AG04449 (cell line): Measurements from ENCODE around the gene CDK14.
"Not testable (repeated sequence)": the region's sequence is repeated elsewhere in the genome, so short reads cannot be mapped to it uniquely, and the experiment has no call there.

Experiments used
- CTCF ChIA-PET: fragments of 350-600 bp; formaldehyde crosslinking; extraction: SDS; loops from one replicate; lab custom pipeline; 2021; ENCODE audit warnings: antibody characterized with exemption; lab: Yijun Ruan, JAX
- POLR2A ChIA-PET: fragments of 400-600, 350-600 bp; formaldehyde crosslinking; extraction: SDS; loops from one replicate; lab custom pipeline; 2020; ENCODE audit warnings: antibody characterized with exemption, inconsistent platforms; lab: Yijun Ruan, JAX
- DNase-seq: peaks from one replicate; pipeline ENCODE4 v3.0.0-alpha.2; 2010; ENCODE audit warnings: low read depth, low spot score
- H3K4me3 ChIP-seq: 2 replicates; pipeline ENCODE4 v1.5.1; 2011; ENCODE audit warnings: low read depth, mild to moderate bottlenecking, control low read depth, low read length
- CTCF ChIP-seq: IDR thresholded peaks from one replicate; pipeline ENCODE4 v1.5.1; 2011; ENCODE audit warnings: mild to moderate bottlenecking, moderate library complexity, low read length, control low read depth, inconsistent platforms; ENCODE audit not compliant: insufficient read depth; ENCODE audit errors: missing control alignments

Gene CDK14

DNA sequence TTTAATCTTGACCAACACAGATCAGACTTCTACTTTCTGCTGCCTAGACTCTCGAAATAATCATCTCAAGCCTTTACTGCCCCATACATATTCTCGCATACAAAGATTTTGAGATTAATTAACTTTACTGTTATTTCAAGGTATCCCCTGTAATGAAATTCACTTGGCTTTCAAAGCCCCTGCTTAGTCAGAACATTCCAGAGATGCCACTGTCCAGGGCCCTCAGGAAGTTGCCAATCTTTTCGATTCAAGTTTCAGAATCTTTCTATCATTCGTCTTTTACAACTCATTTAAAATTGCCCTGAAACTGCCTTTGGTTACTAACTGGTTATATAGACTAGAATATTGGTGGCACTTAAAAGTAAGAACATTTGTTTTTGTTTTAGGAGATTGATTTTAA lies 320.2 kb downstream of the CDK14 start:
- no peak overlapping the region for H3K4me3 ChIP-seq
- POLR2A ChIA-PET = no interaction called here
- CTCF ChIA-PET = no interaction called here
- no peak for TF ChIP-seq CTCF
- DNase-seq = no peak

DNA sequence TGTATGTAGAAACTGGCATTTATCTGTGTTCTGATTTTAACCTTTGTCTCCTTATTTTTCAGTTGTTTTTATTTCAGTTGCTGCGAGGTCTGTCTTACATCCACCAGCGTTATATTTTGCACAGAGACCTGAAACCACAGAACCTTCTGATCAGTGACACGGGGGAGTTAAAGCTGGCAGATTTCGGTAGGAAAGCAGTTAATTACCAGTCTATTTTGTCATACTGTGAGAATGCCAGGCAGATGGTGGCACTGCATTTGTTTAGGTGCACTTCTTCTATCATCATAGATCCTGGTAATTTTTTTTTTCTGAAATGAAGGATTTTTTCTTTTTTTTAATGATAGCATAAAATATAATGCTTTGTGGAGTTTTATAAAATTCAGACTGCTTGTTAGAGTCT lies 321.4 kb downstream of the CDK14 start:
- TF ChIP-seq CTCF = no peak
- ChIA-PET CTCF (no interaction called here), POLR2A (no interaction called here)
- no peak for DNase-seq
- no peak overlapping the region for H3K4me3 ChIP-seq

GRCh38 chr7:90918303-90918702 lies 322.2 kb downstream of the CDK14 start:
- TF ChIP-seq CTCF = no peak
- DNase-seq = no peak

DNA sequence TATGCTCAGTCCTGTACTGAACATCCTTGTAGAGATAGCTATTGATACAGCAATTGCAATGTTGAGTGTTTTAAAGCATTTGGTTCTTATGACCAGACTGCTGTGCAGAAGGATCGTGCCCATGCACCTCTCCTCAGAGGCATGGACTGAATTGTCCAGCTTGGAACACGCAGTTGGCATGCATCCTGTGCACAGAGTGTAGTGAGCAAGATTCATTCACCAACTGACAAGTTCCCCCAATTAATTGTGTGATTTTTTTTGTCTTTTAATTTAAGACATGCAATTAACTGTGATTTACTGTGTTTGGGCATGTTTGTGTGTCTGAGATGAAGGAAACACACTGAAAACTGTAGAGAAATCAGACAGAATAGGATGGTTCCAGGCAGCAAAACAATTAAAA lies 323.7 kb downstream of the CDK14 start:
- ChIA-PET POLR2A (no interaction called here), CTCF (no interaction called here)
- TF ChIP-seq CTCF = no peak
- H3K4me3 ChIP-seq = no peak overlapping the region
- DNase-seq = no peak

More at GRCh38 chr7:90918303-90918702, 322.2 kb downstream of the CDK14 start:
- ChIA-PET CTCF (no interaction called here), POLR2A (no interaction called here)
- H3K4me3 ChIP-seq = no peak overlapping the region

DNA sequence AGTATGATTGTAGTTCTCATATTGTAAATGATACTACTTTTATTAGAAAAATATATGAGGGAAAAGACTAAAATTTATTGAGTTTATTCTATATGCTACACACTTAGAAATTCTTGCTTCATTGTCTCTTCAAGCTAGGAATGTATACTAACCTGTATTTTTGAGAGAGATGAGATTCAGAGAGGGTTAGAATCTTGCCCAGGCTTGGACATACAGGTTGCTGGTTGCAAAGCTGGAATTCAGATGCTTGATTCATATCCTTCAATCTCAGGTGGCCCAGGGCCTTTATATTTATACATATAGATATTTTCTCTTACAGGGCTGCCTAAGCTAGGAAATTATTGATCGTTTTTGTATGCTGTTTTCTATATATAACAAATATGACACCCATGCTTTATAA lies 324.2 kb downstream of the CDK14 start:
- CTCF ChIA-PET = no interaction called here
- TF ChIP-seq CTCF = no peak
- DNase-seq = no peak
- POLR2A ChIA-PET = no interaction called here
- no peak overlapping the region for H3K4me3 ChIP-seq

DNA sequence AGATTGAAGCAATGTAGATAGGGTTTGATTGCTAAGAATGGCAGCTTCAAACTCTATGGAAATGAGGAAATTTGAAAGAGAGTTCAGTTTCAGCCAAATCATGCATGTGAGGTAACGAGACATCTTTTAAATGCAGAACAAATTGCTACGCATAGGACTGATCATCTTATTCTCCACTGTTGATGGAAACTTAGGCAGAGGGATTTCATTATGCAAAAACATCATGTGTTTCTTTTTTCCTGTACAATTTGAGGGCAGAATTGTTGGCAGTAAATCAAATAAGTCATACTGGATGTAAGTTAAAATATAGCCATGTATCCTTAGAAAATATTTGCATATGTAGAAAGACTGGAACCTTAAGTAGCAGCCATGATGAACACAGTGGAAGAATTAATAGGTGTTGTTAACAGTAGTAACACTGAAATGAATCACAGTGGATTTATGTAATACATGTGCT lies 327.4 kb downstream of the CDK14 start:
- POLR2A ChIA-PET = no interaction called here
- H3K4me3 ChIP-seq = no peak overlapping the region
- CTCF ChIA-PET = interaction anchor here (1.0 kb wide), 1 partner anchor 18 kb away, joined by 3 read pairs; no protein-coding TSS in a partner anchor
- DNase-seq = no peak
- no peak for TF ChIP-seq CTCF

- DNase-seq, H3K4me3 ChIP-seq, POLR2A ChIA-PET: not testable (repeated sequence)
- CTCF ChIA-PET = interaction anchor here (1.2 kb wide), 1 partner anchor 19 kb away, joined by 3 read pairs; no protein-coding TSS in a partner anchor
Observed at GRCh38 chr7:90928700-90929424, 332.7 kb downstream of the CDK14 start.
